HG02571 (cell line): Measurements from ENCODE around the gene INTS7.

ENCODE experiments used
- ATAC-seq: cut with Tn5 transposase; IDR thresholded peaks from one replicate; pipeline ENCODE4 v1.9.1; 2021; ENCODE audit warnings: mild to moderate bottlenecking, moderate library complexity; ENCODE audit not compliant: unreplicated experiment

INTS7 gene

GRCh38 chr1:211910913-211911485, 124.4 kb downstream of the INTS7 start:
- no peak for ATAC-seq

DNA sequence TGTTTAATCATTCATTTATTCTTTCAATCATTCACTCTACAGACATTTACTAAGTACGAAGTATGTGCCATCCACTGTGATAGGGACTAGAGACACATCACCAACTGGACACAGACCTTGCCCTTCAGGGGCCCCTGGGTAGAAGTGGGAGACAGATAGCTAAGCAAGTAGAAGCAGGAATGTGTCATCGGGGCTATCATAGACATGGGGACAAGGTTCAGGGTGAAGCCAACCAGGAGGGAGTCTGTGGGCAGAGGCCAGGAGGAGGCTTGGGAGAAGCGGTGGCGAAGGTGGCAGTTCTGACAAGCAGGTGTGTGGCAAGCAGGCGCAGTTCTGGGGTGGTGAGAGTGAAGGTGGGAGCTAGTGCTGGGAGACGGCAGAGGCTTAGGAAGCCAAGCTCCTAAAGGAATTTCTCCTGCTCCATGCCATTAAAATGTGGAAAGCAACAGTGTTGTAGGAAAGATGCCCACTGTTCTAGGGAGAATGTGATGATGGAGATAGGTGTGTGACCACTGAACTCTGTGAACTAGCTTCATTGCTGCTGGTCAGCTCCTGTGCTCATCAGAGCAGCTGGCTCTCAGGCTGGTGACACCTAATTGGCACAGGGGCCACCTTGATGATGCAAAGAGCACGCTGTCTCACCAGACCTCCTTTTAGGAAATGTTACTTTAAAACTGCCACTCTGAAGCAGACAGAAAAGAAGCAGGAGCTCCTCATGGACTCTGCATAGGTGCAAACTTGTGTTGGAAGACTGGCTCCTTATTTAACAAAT, 125.1 kb downstream of the INTS7 start:
- no peak for ATAC-seq

DNA sequence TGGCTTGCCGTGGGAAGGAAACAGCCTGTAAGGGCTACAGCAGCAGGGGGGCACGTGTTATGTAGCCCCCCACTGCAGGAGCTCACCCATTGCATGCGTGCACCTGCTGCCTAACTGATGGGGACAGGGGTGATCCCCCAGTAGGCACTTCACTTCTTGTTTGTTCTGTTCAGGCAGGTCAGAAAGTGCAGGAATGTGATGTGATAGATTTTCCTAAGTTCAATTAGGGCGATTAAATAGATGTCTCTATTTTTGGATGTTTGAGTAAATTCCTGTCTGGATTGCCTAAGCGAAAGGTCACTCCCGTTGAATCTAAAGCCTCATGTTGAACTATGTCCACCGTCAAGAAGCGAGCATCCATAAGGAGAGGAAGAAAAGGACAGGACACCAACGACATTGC, 126.0 kb downstream of the INTS7 start:
- no peak for ATAC-seq

GRCh38 chr1:211908951-211909350, 126.4 kb downstream of the INTS7 start:
- ATAC-seq, result no peak

GRCh38 chr1:211908453-211908852, 126.9 kb downstream of the INTS7 start:
- ATAC-seq, result no peak

DNA sequence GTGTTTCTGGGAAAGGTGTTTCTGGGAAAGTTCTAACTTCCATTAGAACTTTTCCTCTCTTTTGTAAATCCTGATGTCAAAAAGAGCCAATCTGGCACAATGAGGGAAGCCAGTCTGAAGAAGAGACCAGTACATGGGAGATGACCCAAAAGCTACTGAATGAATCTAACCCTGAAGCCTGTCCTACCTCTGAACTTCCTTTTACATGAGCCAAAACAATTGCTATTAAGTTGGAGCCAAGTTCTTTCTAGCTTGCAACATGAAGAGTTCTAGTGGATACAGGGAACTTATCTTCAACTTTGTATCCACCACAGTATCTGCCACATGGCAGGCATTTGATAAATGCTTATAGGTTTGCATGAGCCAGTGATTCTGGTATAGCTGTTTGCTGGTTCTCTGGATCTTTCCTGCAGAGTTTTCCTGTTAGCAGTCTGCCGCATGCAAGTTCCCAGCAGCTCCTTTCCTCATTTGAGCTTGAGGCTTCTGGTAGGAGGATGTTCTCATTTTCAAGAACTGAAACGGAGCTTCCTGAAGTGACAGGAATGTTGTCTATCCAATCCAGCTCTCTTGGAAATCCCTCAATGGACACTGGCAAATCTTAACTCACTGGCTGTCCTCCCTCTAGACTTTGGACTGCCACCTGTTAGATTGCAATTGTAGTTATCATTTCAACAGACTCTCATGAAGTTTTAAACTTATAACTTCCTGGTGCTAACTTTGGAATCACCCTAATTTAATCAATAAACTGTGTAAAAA, 131.7 kb downstream of the INTS7 start:
- no peak for ATAC-seq

- no peak for ATAC-seq
Observed at GRCh38 chr1:211902624-211903291, 132.6 kb downstream of the INTS7 start.

GRCh38 chr1:211901945-211902344, 133.4 kb downstream of the INTS7 start:
- no peak for ATAC-seq

DNA sequence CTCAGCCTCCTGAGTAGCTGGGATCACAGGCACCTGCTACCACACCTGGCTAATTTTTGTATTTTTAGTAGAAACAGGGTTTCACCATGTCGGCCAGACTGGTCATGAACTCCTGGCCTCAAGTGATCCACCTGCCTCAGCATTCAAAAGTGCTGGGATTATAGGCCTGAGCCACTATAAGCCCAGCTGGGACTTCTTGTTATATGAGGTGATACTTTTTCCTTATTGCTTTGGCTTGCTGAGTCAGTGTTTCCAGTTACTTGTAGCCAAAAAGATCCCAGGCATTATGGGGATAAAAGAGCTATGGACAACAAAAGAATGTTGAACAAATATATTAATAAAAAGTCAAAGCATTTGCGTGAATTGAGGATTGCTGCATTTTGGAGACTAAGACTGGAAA, 134.9 kb downstream of the INTS7 start:
- no peak for ATAC-seq

- no peak for ATAC-seq
Observed at GRCh38 chr1:211896958-211897357, 138.4 kb downstream of the INTS7 start.

DNA sequence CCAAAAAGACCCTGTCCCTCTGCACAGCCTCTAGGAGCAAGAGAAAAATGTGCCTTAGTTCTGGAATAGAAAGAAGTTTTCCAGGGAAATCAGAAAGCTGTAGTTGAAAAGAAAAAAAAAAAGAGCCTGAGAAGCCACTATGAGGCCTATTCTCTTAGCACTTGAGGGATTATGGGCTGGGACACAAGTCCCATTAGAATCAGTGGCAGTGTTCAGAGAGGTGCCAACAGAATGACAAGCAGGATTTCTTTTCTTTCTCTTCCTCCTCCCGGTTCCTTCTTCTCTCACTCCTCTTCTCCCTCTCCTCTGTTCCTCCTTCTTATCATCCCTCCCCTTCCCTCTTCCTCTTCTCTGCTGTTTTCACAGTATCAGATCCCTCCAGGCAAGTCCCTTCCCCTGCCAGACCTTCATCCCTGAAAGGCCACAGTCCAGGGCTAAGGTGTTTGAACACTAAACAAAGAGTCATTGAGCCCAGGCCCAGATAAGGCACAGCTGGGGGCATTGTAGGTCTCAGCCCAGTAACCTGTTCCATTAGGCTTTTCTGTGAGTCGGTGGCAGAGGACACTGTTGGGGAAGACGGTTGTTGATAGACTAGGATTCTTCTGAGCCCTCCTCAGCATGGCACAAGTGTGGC, 140.1 kb downstream of the INTS7 start:
- no peak for ATAC-seq

GRCh38 chr1:211894312-211894711, 141.0 kb downstream of the INTS7 start:
- no peak for ATAC-seq

- no peak for ATAC-seq
Observed at GRCh38 chr1:211893260-211893659, 142.1 kb downstream of the INTS7 start.

DNA sequence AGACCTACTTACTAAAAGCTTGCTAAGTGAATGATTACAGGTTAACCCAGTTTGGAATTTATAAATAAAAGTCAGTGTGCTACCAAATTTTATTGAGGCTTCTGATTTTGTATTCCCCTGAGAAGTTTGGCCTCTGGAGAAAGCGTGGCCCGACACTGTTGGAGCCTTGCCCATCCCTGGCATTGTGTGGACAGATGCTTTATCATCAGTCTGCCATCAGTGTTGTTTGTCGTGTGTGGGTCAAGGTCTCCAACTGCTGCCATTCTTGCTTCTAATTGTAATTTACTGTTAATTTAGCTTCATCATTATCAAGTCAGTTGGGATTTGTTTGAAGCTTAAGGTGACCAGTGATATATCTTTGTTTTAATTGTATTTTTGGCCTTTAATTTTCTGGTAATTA, 142.8 kb downstream of the INTS7 start:
- no peak for ATAC-seq

DNA sequence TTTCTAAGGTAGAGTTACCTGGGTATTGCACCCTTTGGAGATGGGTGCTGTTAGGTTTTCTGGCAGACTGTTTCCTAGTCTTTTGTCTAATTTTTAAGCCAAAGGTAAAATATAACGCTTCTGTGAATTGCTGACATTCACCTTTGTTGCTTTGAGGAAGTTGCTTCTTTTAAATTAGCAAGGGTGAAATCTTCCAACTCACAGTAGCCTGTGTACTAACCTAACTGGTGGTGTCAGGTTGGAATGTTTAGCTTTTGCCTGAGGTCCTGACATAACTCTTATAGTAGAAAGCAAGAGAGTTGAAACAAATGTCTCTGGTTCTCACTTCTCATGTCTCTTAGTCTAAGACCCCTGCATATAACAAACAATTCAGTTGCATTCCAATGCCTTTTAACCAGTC, 143.6 kb downstream of the INTS7 start:
- no peak for ATAC-seq
